COLO668 (cell line): ENCODE data around the gene ZNF160.
"Not testable (repeated sequence)": the region's sequence is repeated elsewhere in the genome, so short reads cannot be mapped to it uniquely, and the experiment has no call there.

Experiments used
- DNase-seq: peaks from one replicate; lab custom pipeline; 2025; ENCODE audit not compliant: unreplicated experiment; lab: John Stamatoyannopoulos, UW

Gene ZNF160

DNA sequence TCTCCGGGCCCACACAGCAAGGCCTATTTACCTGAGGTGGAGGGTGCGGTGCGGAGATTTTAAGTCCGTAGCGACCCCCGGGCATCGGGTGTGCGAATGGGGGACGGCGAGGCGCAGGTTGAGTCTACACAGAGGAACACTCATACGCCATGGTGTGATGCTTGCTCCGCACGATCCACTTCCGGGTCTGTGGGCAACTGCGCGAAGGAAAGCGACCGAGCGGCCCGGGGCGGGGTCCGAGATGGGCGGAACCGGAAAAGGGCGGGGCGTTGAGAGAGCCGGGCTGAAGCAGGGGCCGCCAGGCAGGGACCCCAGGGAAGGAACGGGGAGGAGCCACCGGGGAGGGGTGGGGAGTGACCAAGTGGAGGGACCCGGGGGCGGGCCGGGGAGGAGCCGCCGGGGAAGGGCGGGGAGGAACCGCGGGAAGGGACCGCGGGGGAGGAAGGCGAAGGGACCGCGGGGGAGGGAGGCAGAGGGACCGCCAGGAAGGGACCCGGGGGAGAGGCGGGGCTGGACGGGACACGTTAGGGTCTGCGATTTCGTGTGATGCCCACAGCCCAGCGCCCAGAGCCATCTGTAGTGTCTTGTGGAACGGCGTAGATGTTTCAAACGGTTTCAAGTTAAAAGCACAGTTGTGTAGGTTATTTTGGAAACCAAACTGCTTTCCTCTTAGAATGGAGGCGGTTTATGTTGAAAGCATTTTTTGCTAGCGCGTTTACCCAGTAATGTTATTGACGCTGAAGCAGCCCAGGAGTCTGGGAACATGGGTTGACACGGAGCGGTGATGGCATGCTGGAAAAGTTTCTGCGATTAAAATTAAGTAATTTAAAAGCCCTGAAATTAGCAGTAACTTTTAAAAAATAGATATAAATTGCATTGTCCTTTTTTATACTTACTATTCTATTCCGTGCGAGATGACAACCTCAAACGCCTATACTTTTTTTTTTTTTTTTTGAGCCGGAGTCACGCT is at the start of gene ZNF160:
Gene ZNF160, minus strand, starts transcription at position 189 of the 970 bp plus-strand sequence. CDS start 17,146 bp downstream, outside the sequence.
- peak; percentile 96 for DNase-seq

DNA sequence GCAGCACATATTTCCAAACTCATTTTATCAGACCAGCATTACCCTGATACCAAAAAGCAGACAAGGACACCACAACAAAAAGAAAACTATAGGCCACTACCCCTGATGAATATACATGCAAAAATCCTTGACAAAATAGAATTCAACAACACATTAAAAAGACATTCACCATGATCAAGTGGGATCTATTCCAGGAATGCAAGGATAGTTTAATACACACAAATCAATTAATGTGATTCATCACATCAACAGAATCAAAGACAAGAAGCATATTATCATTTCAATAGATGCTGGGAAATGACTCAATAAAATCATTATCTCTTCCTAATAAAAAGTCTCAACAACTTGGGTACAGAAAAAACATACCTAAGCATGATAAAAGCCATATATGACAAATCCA is 44.4 kb upstream of the ZNF160 start:
- DNase-seq = no peak

DNA sequence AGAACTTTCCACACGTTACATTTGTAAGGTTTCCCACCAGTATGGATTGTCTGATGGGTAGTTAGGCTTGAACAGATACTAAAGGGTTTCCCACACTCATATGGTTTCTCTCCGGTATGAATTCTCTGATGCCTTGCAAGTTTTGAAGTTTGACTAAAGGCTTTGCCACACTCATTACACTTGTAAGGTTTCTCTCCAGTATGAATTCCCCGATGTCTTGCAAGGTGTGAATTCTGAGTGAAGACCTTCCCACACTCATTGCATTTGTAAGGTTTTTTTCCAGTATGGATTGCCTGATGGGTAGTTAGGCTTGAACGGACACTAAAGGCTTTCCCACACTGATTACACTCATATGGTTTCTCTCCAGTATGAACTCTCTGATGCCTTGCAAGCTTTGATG is 37.1 kb upstream of the ZNF160 start:
- DNase-seq = no peak

DNA sequence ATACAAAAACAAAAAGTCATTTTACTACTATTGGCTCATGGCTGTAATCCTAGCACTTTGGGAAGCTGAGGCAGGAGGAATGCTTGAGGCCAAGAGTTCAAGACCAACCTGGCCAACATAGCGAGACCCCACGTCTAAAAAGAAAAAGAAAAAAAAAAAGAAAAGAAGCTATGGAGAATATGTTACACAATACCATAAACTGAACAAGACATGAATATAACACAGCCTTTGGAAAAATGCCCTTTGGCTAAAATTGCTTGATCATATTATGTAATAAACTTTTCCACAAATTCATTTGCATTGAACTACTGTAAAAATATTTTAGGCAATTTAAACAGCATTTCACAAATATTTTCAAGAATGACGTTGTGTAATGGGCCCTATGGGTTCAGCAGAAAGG is 33.2 kb upstream of the ZNF160 start:
- DNase-seq = no peak

DNA sequence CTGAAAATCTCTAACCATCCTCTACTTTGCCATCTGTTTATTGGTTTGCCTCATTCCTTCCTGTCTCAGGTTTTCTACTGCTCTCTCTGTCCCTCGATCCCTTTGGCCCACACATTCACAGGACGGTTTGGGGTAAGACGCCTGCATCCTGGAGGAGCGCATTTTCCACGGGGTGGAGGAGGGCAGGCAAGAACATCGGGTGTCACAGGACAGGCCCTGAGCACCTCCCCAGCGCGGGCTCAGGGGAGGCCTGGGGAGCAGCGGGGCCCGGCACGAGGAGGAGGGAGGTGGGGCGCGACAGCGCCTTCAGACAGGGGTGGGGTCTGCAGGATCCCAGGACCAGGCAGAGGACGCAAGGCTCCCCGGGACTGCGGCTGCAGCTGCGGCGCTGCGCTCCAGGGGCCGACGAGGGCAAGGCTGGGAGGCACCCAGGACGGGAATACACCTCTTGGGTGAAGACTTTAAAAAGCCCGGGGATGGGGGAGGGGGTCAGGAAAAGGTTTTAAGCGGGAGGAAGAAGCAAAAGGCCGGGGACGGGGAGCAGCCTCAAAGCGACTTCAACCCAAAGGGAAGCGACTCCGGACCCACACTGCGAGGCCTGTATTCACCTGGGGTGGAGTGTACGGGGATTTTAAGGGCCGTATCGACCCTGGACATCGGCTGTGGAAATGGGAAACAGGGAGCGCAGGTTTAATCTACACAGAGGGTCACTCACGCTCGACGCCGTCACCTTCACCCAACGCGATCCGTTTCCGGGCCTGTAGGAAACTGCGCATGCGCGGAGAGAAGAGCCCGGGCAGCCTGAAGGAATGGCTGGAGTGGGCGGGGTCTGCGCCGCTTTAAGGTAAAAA is 29.1 kb upstream of the ZNF160 start, which contains the start of gene ZNF415:
Gene ZNF415, minus strand, starts transcription at position 770 of the 851 bp plus-strand sequence. CDS start 10,234 bp downstream, outside the sequence.
- peak; percentile 89 for DNase-seq

DNA sequence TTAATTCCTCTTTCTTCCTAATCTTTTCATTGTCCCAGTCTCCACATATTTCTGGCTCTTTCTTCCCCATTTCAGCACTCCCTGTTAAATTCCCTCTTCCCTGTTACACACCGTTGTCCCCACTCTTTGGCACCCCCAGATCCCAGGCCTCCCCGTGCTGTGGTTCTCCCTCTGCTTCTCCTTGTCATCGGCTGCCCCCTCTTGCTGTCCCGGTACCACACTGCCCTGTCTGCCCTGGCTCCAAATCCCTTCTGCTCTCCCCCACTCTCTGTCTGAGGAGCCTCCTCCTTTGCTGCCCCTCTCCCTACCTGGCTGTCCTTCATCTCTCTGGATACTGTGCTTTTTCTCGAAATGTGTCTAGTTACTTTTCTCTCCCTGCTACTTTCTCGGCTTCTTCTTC is 28.5 kb upstream of the ZNF160 start:
- no peak for DNase-seq

DNA sequence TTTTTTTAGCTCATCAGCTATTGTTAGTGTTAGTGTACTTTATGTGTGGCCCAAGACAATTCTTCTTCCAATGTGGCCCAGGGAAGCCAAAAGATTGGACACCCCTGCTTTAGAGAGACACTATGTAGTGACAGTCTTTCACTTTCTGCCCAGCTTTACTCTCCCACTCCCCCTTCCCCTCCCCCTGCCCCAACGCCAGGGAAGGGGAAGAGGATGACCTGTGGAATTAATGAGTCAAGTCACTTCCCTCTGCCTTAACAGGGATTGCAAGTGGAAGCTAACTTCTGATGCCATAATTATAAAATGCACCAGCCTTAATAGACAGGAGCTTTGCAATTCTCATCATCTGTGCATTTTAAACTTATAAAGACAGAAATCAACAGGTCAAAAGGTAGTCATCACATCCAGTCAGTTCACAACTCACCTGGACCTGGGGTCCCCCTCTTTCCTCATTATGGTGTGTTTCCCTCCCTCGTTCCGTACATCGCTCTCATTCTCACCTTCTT is 27.9 kb upstream of the ZNF160 start:
- DNase-seq = no peak

DNA sequence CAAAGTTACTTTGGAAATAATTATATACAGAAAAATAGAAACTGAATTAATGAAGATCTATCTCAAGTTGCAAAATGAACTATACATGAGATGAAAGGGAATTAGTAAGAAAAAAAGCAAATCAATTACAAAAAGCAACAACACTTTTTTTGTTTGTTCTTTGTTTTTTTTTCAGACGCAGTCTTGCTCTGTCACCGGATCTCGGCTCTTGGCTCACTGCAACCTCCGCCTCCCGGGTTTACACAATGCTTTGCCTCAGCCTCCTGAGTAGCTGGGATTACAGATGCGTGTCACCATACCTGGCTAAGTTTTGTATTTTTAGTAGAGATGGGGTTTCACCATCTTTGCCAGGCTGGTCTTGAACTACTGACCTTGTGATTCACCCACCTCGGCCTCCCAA is 27.3 kb upstream of the ZNF160 start:
- DNase-seq = no peak

DNA sequence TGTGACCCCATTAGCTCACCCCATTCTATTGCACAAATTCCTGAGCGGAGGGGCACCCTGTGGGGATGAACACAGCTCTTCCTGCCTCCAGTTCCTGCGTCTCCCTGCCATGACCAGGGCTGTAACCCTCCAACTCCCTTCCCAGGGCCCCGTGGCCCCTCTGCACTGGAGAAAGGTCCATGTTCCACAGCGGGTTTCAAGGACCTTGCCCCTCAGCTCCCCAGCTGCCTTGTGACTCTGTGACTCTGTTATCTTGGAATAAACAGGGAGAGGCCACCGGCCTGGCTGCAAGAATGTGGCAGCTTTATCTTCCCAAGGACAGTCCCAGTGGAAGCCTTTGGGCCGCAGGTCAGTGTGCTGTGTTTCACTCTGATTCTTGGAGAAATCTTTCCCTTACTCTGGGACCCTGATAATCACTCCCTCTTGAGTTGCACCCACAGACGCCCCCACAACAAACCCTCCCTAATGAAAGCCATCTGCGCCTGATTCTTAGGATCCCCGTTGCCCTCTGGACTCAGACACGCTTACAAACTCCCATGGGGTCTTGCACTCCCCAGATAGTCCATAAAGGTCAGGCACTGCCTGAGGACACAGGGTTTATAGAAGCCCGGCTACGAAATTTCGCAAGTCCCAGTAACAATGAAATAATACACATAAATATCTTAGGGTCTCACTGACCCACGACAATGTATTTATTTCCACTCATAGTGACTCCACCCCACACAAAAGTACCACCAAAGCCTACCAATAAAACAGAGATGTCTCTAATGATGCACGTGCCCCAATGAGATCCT is 23.7 kb upstream of the ZNF160 start:
- DNase-seq = not testable (repeated sequence)

DNA sequence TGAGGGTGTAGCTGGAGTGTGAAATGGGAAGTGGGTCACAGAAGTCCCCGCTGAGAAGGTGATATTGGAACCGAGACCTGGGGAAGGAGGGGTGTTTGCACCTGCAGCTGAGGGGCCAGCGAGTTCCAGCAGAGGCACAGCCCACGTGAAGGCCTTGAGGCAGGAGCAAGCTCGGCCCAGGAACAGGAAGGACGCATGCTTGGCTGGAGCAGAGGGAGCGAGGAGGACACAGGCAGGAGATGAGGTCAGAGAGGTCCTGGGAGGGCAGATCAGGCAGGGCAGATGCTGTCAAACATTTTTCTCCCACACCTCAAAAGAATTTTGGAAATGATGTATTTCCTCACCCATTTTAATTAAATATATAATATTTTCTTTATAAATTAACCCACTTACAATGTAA is 20.2 kb upstream of the ZNF160 start:
- DNase-seq = no peak

DNA sequence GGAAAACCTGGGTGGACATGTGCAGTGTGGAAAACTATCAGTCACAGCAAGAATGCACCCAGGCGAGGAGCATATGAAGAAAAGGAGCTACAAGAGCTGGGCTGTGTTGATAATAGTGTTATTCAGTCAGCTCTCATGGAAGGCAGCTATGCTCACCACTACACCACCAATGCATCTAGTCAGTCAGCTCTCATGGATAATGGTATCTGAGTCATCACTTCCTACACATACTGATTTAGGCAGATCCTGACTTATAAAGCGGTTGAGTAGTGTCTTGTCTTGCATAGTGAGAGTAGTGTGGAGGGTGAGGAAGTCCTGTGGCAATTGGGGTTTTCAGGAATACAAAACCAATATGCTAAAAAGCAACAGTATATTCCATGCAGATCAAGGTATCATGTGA is 9.1 kb upstream of the ZNF160 start:
- no peak for DNase-seq

DNA sequence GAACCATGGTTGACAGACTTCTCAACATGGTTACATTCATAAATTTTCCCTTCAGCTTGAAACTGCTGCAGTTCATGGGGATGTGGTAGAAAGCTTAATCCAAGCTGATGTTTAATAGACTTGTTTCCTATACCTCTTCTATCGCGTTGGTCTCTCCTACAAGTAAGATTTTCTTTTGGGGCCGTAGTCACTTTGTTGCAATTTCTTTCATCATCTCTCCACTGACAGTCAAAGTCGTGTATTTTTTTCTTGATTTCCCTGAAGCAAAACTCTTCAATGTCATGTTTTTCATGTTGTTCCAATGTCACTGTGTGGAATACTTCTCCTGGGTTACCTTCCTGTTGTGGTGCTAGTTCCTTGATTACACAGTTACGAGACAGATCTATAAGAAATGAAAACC is 6.3 kb upstream of the ZNF160 start:
- no peak for DNase-seq

DNA sequence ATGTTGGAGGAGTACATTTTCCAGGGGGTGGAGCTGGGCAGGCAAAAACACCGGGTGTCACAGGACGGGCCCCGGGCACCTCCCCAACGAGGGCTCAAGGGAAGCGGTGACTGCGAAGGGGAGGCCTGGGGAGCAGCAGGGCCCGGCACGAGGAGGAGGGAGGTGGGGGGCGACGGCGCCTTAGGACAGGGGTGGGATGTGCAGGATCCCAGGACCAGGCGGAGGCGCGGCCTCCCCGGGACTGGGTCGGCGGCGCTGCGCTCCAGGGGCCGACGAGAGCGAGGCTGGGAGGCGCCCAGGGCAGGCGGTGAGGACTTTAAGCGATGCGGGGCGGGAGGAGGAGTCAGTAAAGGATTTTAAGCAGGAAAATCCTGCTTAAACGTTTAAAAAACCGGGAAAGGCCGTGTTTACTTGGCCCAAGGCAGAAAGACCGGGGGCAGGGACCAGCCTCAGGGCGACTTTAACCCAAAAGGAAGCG is 427 bp downstream of the ZNF160 start:
- DNase-seq = peak; percentile 46

DNA sequence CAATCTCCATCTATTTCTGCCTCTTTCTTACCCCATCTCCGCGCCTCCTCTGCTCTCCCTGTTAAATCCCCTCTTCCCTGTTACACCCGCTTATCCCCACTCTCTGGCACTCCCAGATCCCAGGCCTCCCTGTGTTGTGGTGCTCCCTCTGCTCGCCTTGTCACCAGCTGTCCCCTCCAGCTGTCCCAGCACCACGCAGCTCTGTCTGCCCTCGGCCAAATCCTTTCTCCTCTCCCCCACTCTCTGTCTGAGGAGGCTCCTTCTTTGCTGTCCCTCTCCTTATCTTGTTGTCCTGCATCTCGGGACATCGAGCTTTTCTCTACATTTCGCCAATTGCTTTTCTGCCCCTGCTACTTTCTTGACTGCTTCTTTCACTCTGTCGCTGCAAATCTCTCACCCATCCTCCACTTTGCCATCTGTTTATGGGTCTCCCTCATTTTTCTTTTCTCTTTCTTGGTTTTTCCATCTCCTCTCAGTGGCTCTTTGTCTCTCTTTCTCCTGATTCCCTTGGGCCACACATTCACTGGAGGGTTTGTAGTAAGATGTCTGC is 941 bp downstream of the ZNF160 start:
- peak; percentile 21 for DNase-seq

DNA sequence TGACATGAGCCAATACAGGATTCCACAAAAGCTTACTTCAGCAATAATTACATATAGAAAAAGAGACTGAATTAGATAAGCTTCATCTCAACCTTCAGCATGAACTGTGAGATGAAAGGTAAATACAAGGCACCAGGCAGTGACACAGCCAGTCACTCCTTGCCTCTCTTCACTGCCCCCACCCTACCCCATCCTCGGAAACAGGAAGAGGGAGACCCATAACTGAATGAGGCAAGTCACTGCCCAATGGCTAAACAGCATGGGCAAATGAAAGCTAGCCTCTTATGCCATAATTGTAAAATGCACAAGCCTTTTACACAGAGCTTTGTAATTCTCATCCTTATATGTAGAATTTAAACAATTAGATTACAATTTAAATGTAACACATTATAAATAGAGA is 1.7 kb downstream of the ZNF160 start:
- DNase-seq = peak; percentile 33

DNA sequence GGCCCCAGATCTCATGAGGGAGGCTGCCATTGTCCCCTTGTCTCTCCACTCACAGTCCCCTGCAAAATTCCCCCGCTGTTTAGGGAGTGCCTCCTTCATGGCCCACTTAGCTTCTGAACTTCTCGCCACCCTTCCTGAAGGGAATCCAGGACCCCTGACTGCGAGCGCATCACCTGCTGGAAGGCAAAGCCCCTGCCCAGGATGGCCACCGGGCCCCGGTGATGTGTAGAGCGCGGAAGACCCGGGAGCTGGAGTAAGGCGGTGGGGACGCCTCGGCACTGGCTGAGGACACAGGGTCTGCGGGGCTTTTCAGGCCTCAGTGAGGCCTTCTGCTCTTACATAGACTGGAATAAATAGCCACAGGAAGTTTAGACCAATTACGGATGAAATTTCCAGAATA is 4.7 kb downstream of the ZNF160 start:
- DNase-seq = not testable (repeated sequence)

DNA sequence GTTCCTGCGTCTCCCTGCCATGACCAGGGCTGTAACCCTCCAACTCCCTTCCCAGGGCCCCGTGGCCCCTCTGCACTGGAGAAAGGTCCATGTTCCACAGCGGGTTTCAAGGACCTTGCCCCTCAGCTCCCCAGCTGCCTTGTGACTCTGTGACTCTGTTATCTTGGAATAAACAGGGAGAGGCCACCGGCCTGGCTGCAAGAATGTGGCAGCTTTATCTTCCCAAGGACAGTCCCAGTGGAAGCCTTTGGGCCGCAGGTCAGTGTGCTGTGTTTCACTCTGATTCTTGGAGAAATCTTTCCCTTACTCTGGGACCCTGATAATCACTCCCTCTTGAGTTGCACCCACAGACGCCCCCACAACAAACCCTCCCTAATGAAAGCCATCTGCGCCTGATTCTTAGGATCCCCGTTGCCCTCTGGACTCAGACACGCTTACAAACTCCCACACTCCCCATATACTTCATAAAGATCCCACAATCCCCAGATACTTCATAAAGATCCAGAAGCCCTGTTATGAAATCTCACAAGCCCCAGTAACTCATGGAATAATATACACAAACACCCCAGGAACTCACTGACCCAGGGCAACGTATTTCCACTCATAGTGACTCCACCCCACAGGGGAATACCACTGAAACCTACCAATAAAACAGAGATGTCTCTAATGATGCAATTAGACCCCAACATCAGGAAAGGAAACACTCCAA is 6.1 kb downstream of the ZNF160 start:
- DNase-seq = not testable (repeated sequence)

DNA sequence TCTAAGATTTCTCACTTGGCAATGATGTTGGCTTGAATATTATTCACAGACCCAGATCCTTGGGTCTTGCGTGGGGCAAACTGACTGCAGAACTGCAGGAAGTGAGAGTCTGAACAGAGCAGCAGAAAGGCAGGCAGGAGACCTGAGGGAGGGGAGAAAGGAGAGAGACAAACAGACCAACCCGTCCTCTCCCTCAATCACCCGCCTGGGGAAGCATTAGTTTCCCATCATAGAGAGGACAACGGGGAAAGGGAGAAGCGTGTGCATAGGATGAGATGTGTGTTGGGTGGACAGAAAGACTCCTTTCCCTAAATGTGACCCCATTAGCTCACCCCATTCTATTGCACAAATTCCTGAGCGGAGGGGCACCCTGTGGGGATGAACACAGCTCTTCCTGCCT is 6.6 kb downstream of the ZNF160 start:
- DNase-seq = not testable (repeated sequence)

DNA sequence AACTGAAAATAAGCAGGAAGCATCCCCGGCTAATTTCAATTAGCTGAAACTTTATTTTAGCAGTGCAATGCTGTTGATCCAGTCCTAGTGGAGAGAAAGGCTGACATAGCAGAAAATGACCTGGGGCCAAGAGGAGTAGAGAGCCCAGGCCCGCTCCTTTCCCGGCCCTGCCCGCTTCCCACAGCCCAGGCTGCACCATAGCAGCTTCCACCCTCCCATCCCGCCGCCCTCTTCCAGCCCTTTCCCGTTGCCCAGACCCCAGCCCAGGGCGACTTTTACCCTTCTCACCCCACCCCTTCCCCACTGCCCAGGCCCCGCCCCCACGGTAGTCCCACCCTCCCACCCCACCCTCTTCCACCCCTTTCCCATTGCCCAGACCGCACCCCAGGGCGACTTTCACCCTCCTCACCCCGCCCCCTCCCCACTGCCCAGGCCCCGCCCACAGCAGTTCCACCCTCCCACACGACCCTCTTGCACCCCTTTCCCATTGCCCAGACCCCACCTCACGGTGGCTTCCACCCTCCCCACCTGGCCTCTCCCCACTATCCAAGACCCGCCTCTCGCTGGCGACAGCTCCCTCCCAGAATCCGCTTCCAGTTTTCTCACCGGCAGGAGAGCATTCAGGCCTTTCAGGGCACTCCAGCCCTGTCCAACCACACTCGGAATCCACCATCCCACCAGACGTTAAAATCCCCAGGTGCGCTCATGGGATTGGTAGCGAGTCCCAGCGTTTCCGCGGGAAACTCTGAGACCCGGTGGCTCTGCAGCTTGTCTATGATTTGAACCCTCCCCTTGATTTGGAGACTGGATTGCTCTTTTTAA is 8.3 kb downstream of the ZNF160 start:
- no peak for DNase-seq
